Uterus (tissue), 2 donors: Measurements from ENCODE around the gene PCDHGA7.

Experiments
- CTCF ChIP-seq, 4 experiments: fragments of 200-600 bp in 2 of 4; fragments of 450-650 bp in 2 of 4; sonication (generic) in 2 of 4; IDR thresholded peaks; one replicate each; pipeline ENCODE4 v1.5.1; 2016 to 2019; ENCODE audit warnings: antibody characterized with exemption in 4 of 4, mild to moderate bottlenecking in 2 of 4, moderate library complexity in 1 of 4
- POLR2A ChIP-seq, 2 donors: fragments of 450-650 bp; IDR thresholded peaks; one replicate each; pipeline ENCODE4 v1.6.1; 2016; ENCODE audit warnings: antibody characterized with exemption in 2 of 2, mild to moderate bottlenecking in 1 of 2, moderate library complexity in 1 of 2

DNA sequence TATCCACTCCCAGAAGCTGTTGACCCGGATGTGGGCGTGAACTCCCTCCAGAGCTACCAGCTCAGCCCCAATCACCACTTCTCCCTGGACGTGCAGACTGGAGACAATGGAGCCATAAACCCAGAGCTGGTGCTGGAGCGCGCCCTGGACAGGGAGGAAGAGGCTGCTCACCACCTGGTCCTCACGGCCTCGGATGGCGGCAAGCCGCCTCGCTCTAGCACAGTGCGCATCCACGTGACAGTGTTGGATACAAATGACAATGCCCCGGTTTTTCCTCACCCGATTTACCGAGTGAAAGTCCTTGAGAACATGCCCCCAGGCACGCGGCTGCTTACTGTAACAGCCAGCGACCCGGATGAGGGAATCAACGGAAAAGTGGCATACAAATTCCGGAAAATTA is 10.7 kb downstream of the PCDHGA7 start:
- TF ChIP-seq CTCF (IDR thresholded peaks at IDR 0.05) = no peak
- no peak for TF ChIP-seq POLR2A (IDR thresholded peaks at IDR 0.05)
